Fibroblast of mammary gland (primary cell): ENCODE data around the gene KIF19.

ENCODE experiments used
- DNase-seq: peaks from one replicate; pipeline ENCODE4 v3.0.0-alpha.2; 2010; ENCODE audit warnings: low read depth
- H3K4me3 ChIP-seq: 2 replicates; pipeline ENCODE4 v1.5.1; 2011; ENCODE audit warnings: low read depth, mild to moderate bottlenecking, low read length, moderate library complexity; ENCODE audit not compliant: control insufficient read depth
- TF ChIP-seq, protein P1 (sequence below): conservative IDR thresholded peaks from 2 replicates; pipeline ENCODE4 v1.5.1; 2011; ENCODE audit warnings: low read depth, low read length, inconsistent platforms; ENCODE audit not compliant: control insufficient read depth, insufficient read depth

Gene KIF19

DNA sequence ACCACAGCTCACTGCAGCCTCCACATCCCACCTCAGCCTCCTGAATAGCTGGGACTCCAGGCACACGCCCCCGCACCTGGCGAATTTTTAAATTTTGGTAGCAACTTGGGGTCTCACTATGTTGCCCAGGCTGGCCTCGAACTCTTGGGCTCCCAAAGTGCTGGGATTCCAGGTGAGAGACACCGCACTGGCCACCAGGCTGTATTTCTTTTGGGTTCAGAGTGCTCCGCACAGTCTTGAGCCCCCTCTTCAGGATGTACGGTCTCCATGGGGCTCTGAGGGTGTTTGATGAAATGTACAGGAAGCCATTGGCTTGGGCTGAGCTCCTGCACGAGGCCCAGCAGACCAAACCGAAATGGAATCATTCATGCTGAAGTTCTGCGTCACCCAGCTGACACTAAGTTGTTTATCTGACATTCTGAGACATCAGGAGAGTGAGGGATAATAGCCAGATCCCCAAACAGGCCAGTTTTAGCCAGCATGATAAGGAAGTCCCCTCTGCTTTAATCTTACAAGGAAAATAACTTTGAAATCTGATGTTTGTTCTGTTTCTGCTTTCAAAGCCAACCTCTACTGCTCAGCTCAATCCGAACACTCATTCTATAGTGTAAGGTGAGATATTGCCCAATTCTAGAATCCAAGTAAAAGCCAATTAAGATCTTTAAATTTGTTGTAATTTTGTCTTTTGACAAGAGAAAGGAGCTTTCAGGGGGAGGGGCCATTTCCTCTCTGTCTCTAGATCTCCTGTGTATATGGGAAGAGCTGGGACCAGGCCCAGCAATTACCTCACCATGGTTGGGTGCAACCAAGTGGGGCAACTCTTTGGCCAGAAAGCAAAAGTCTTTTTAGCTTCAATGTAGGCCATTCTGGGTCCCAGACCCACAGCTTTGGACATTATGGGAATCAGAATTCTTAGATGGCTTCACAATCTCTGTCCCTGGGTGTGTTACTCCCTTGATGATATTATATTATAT is 64.9 kb downstream of the KIF19 start:
- no peak overlapping the region for H3K4me3 ChIP-seq
- DNase-seq, result no peak
- TF ChIP-seq, protein P1, sequence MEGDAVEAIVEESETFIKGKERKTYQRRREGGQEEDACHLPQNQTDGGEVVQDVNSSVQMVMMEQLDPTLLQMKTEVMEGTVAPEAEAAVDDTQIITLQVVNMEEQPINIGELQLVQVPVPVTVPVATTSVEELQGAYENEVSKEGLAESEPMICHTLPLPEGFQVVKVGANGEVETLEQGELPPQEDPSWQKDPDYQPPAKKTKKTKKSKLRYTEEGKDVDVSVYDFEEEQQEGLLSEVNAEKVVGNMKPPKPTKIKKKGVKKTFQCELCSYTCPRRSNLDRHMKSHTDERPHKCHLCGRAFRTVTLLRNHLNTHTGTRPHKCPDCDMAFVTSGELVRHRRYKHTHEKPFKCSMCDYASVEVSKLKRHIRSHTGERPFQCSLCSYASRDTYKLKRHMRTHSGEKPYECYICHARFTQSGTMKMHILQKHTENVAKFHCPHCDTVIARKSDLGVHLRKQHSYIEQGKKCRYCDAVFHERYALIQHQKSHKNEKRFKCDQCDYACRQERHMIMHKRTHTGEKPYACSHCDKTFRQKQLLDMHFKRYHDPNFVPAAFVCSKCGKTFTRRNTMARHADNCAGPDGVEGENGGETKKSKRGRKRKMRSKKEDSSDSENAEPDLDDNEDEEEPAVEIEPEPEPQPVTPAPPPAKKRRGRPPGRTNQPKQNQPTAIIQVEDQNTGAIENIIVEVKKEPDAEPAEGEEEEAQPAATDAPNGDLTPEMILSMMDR, result no peak

DNA sequence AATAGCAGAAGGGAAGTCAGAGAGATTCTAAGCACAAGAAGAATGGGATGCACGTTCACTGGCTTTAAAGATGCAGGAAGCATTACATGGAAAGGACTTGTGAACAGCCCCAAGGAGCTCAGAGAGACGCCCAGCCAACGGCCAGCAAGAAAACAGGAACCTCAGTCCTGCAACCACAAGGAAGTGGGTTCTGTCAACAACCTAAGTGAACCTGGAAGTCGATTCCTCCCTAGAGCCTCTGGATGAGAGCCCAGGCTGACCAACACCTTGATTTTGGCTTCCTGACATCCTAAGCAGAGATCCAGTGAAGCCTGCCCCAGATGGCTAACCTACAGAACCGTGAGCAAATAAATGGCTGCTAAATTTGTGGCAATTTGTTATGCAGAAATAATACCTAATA is 65.7 kb downstream of the KIF19 start:
- TF ChIP-seq, protein P1, result no peak
- no peak for DNase-seq
- no peak overlapping the region for H3K4me3 ChIP-seq

DNA sequence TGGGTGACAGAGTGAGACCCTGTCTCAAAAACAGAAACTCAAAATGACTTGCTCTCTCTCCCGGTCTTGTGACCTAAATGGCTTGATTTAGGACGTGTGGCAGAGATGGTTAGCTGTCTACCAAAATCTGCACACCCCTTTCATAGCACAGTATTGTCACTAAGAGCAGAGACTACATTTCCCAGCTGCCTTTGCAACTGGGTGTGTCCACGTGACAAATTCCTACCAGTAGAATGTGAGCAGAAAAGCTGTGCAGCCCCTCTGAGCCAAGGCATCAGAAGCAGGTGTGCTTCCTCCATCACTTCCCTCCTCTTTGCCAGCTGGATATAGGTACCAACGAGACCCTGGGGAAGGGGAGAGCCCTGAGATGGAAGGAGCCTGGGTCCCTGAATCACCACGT is 66.8 kb downstream of the KIF19 start:
- H3K4me3 ChIP-seq, result no peak overlapping the region
- DNase-seq, result no peak
- TF ChIP-seq, protein P1, result no peak

DNA sequence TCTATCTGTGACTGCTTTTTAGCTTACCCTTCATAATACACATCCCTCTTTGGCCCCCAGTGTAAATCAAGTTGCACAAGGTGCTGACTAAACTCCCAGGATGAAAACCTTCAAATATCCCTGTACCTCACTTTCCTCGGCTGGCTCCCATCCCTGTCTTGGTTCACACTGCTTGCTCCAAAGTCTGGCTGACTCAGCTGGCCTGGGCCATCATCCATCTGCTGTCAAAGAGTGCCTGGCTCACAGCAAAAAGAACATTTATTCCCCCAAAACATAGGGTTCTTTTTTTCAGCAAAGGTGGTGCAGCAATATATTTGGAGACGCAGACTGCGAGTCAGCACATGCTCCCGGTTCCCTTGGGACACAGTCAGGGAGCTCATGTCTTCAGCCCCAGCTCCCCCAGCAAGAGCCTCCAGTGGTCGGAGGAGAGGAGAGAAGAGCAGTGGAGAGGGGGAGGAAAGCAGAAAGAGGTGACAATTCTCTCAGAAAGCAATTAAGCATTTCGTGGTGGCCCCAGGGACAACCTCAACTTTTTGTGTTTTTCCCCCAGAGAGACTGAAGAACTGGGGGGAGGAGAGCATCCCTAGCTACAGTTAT is 67.4 kb downstream of the KIF19 start:
- DNase-seq, result peak; percentile 77
- TF ChIP-seq, protein P1, result no peak
- no peak overlapping the region for H3K4me3 ChIP-seq

DNA sequence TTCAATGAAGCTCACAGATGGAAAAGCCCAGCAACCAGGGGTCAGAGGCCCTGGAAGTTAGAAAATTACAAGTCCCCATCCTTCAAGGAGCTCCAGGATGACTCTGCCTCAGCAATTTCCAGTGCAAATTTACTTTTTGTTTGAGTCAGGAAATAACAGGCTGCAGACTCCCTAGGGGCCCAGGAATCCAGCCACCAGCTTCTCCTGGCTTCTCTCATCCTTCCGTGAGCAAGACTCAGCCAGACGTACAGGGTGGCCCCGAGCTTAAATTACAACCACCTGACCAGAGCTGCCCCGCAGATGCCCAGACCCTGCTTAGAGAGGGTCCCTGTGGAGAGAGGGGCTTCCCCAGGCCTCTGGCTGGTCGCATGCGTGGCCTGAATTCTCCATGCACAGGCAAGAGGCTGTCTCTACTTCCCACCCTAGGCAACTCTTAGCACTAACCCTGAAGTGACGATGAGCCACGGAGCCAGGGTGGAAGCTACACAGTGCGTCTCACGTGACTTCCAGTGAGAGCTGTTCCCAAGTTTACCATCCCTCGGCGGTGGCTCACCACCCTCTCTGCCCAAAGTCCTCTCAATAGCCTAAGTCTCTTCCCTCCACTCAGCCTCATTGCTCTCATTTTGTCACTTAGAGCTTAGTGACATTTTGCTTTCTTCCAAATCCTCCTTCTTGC is 68.4 kb downstream of the KIF19 start:
- DNase-seq, result no peak

DNA sequence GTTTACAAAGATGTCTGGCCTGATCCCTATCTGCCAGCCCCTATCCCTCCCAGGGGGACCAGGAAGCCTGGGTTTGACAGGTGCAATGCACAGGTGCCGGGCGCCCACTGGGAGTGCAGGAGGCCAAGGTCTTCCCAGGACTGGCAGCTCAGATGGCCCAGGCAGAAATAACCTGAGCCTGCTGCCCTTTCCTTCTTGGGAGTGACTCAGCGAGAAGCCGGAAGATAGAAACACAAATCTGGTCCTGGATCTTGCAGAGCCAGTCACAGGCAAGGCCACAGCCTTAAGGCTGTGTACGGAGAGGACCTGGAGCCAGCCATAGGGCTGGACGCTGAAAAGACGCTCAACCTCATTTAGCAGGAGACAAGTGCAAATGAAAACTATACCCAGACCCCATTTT is 69.0 kb downstream of the KIF19 start:
- DNase-seq, result no peak
- H3K4me3 ChIP-seq, result no peak overlapping the region
- TF ChIP-seq, protein P1, result no peak

More for the DNA sequence above, 68.4 kb downstream of the KIF19 start:
- TF ChIP-seq, protein P1, result no peak
- no peak overlapping the region for H3K4me3 ChIP-seq
